ENCODE measurements around the gene PTPRQ.

The PTPRQ gene

DNA sequence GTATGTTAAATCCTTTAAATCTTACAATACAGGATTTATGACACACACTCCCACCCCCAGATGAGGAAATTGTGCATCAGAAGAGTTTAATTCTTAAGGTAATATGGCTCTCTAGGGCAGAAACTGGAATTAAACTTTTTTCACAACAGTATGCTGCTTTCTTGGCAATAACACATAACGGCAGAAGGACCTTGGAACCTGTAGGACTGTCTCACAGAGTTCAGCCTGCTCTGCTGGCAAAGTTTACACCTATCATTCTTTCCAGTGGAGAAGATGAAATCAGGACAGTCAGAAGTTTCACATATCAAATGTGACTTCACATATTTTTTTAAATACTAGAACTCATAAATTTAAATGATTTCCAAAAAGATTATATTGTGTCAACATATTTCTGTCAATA is 232.8 kb downstream of the PTPRQ start:
- Histone ChIP-seq H3K4me3 (ENCODE audit: low read length) (no peak overlapping the region), H3K27me3 (ENCODE audit: control insufficient read depth, insufficient read depth, low read length) (no peaks in the 10 kb centered on the region), H3K4me1 (ENCODE audit: control insufficient read depth, insufficient read depth, low read length) (no peaks in the 10 kb centered on the region), H3K9me3 (ENCODE audit: control insufficient read depth, insufficient read depth, low read length) (no peaks in the 10 kb centered on the region), H3K36me3 (ENCODE audit: control insufficient read depth, insufficient read depth, low read length) (no peaks in the 10 kb centered on the region), H3K27ac (ENCODE audit: low read length) (no peak overlapping the region)
- no CpG with 5 or more reads among the region's 1 CpG for WGBS (ENCODE audit: insufficient coverage, insufficient read length)
- no peak for DNase-seq (ENCODE audit: low read depth, low spot score)

DNA sequence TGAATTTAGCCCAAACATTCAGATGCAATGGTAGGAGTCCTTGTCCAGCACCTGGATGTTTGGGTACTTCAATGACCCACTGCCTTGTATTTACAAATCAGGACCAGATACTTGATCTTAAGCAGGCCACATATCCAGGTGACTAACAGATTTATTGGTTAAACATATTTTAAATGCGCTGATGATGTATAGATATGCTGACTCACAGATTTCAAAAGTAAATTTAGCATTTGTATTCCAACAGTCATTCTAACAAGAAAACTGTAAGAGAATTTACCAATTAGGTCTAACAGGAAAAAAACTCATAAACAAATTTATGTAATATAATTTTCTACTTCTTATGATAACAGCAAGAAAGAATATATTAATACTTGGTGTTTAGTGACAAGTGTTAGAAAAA is 234.0 kb downstream of the PTPRQ start:
- Histone ChIP-seq H3K9me3 (ENCODE audit: control insufficient read depth, insufficient read depth, low read length) (no peaks in the 10 kb centered on the region), H3K27ac (ENCODE audit: low read length) (no peak overlapping the region), H3K27me3 (ENCODE audit: control insufficient read depth, insufficient read depth, low read length) (no peaks in the 10 kb centered on the region), H3K36me3 (ENCODE audit: control insufficient read depth, insufficient read depth, low read length) (no peaks in the 10 kb centered on the region), H3K4me3 (ENCODE audit: low read length) (no peak overlapping the region), H3K4me1 (ENCODE audit: control insufficient read depth, insufficient read depth, low read length) (no peaks in the 10 kb centered on the region)
- DNase-seq (ENCODE audit: low read depth, low spot score): no peak
- no CpG with 5 or more reads among the region's 1 CpG for WGBS (ENCODE audit: insufficient coverage, insufficient read length)

DNA sequence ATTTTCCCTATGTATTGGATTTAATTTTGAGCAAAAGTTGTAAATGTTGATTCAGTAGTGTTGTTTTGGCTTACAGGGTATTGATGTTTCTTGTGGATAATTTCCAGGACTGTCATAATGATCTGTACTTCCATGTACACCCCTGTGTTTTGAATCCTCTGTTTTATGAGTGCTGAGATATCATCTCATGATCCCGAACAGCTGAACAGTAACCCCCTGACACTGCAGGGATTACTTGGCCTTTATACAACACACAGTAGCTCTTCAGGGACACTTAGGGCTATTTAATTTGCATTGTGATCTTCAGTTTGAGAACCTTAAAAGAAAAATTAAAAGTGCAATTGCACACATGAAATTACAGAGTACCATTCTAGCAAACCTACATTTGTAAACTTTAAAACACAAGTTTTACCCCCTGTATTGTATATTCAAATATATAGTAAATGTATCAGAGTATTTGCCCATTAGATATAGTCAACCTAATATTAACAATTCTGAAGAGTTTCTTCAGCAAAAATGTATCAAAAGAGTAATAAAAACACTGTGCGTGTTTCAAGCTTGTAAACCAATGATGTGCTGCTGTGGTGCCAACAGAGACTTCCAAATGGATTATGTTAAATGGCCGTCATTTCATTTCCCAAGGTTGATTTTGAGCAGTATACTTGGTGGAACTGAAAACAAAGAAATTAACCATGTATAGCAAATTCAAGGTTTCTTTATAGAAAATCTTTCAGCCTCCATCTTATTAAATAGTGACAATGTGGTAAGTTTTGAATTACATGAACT is 235.5 kb downstream of the PTPRQ start:
- H3K36me3 ChIP-seq (ENCODE audit: control insufficient read depth, insufficient read depth, low read length): no peaks in the 10 kb centered on the region
- H3K27ac ChIP-seq (ENCODE audit: low read length): no peak overlapping the region
- no CpG with 5 or more reads among the region's 3 CpGs for WGBS (ENCODE audit: insufficient coverage, insufficient read length)

DNA sequence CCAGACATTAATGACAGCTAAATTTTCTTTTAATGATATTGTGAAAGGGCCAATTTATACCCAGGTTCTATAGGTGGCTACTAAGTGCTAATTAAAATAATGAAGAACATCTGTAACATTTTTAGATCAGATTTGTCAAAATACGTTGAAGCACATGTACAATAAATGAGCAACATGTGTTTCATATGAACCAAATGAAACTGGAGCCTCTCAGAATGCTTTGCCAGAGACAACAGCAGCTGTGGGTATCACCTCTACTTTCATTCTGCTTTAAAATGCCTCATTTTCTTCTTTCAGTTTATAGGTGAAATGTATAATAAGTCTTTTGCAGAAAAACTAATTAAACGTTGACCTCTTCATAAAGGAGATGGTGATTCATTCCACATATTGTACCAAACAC is 237.3 kb downstream of the PTPRQ start:
- no CpG with 5 or more reads among the region's 2 CpGs for WGBS (ENCODE audit: insufficient coverage, insufficient read length)
- H3K4me3 ChIP-seq (ENCODE audit: low read length): no peak overlapping the region
- H3K9me3 ChIP-seq (ENCODE audit: control insufficient read depth, insufficient read depth, low read length): no peaks in the 10 kb centered on the region
- no peaks in the 10 kb centered on the region; the same call in 1 of the 2 replicates for H3K4me1 ChIP-seq (ENCODE audit: control insufficient read depth, insufficient read depth, low read length)
- H3K27me3 ChIP-seq (ENCODE audit: control insufficient read depth, insufficient read depth, low read length): no peaks in the 10 kb centered on the region
- no peaks in the 10 kb centered on the region for H3K36me3 ChIP-seq (ENCODE audit: control insufficient read depth, insufficient read depth, low read length)
- no peak for DNase-seq (ENCODE audit: low read depth, low spot score)
- H3K27ac ChIP-seq (ENCODE audit: low read length): no peak overlapping the region

More for the DNA sequence above, 235.5 kb downstream of the PTPRQ start:
- Histone ChIP-seq H3K4me3 (ENCODE audit: low read length) (no peak overlapping the region), H3K27me3 (ENCODE audit: control insufficient read depth, insufficient read depth, low read length) (no peaks in the 10 kb centered on the region), H3K9me3 (ENCODE audit: control insufficient read depth, insufficient read depth, low read length) (no peaks in the 10 kb centered on the region), H3K4me1 (ENCODE audit: control insufficient read depth, insufficient read depth, low read length) (no peaks in the 10 kb centered on the region; the same call in 1 of the 2 replicates)
- DNase-seq (ENCODE audit: low read depth, low spot score): no peak

DNA sequence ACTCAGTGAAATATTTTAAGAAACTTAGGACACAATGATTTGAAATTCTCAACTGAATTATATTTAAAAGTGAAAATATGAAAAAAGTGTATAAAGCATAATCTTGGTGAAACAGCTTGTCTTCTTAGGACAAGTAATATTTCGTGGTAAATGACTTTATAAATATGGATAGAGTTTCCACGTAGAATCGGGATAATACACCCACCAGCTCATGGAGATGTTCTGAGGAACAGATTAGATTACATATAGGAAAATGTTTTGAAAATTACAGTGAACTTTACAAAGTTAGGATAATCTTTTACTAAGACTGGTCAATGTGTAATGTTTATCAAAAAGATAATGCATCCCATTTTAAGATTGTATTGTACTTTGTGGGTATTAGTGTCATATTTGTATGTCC is 237.8 kb downstream of the PTPRQ start:
- no CpG with 5 or more reads among the region's 3 CpGs for WGBS (ENCODE audit: insufficient coverage, insufficient read length)
- no peaks in the 10 kb centered on the region for H3K27me3 ChIP-seq (ENCODE audit: control insufficient read depth, insufficient read depth, low read length)
- H3K36me3 ChIP-seq (ENCODE audit: control insufficient read depth, insufficient read depth, low read length): no peaks in the 10 kb centered on the region
- DNase-seq (ENCODE audit: low read depth, low spot score): no peak
- H3K4me3 ChIP-seq (ENCODE audit: low read length): no peak overlapping the region
- no peaks in the 10 kb centered on the region; the same call in 1 of the 2 replicates for H3K4me1 ChIP-seq (ENCODE audit: control insufficient read depth, insufficient read depth, low read length)
- no peaks in the 10 kb centered on the region for H3K9me3 ChIP-seq (ENCODE audit: control insufficient read depth, insufficient read depth, low read length)
- H3K27ac ChIP-seq (ENCODE audit: low read length): no peak overlapping the region

DNA sequence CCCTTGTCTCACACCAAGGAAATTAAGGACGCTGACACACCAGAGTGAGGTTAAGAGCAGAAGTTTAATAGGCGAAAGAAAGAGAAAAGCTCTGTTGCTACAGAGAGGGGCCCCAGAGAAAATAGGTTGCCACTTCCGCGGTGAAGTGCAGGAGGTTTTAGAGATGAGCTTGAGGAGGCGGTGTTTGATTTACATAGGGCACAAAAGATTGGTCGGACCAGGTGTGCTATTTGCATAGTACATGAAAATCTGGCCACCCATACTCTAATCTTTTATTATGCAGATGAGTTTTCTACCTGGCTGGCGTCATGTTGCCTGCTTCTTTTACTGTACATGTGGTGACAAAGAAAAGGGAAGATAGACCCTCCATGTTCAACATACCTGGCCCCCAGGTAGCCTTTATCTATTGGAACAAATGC is 240.1 kb downstream of the PTPRQ start:
- H3K36me3 ChIP-seq (ENCODE audit: control insufficient read depth, insufficient read depth, low read length): no peaks in the 10 kb centered on the region
- no CpG with 5 or more reads among the region's 7 CpGs for WGBS (ENCODE audit: insufficient coverage, insufficient read length)
- no peaks in the 10 kb centered on the region; the same call in 1 of the 2 replicates for H3K4me1 ChIP-seq (ENCODE audit: control insufficient read depth, insufficient read depth, low read length)
- peak; percentile 72 for DNase-seq (ENCODE audit: low read depth, low spot score)
- no peaks in the 10 kb centered on the region for H3K27me3 ChIP-seq (ENCODE audit: control insufficient read depth, insufficient read depth, low read length)
- H3K4me3 ChIP-seq (ENCODE audit: low read length): no peak overlapping the region
- H3K9me3 ChIP-seq (ENCODE audit: control insufficient read depth, insufficient read depth, low read length): no peaks in the 10 kb centered on the region
- no peak overlapping the region for H3K27ac ChIP-seq (ENCODE audit: low read length)

DNA sequence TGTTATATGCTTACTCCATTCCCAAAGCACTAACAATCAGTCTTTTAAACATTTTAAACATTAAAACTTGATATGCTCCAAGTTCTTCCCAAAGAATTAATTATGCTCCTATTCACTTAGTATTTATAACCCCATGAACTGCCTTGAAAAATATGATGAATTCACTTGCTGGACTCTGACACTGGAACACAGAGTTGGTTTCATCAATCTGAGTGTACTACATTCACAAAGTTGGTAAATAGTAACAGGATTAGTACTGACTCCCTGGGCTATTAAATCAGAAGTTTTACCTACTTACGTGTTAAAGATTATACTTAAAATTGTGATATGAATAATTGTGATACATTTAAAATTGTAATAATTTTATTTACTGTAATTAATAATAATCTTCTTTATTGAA is 246.1 kb downstream of the PTPRQ start:
- H3K36me3 ChIP-seq (ENCODE audit: control insufficient read depth, insufficient read depth, low read length): no peaks in the 10 kb centered on the region
- no CpG with 5 or more reads among the region's 1 CpG for WGBS (ENCODE audit: insufficient coverage, insufficient read length)
- peaks cover 2% of the 10 kb centered on the region; the same call in 1 of the 2 replicates for H3K4me1 ChIP-seq (ENCODE audit: control insufficient read depth, insufficient read depth, low read length)
- H3K9me3 ChIP-seq (ENCODE audit: control insufficient read depth, insufficient read depth, low read length): no peaks in the 10 kb centered on the region
- no peak for DNase-seq (ENCODE audit: low read depth, low spot score)
- H3K4me3 ChIP-seq (ENCODE audit: low read length): no peak overlapping the region
- H3K27me3 ChIP-seq (ENCODE audit: control insufficient read depth, insufficient read depth, low read length): no peaks in the 10 kb centered on the region
- no peak overlapping the region for H3K27ac ChIP-seq (ENCODE audit: low read length)

DNA sequence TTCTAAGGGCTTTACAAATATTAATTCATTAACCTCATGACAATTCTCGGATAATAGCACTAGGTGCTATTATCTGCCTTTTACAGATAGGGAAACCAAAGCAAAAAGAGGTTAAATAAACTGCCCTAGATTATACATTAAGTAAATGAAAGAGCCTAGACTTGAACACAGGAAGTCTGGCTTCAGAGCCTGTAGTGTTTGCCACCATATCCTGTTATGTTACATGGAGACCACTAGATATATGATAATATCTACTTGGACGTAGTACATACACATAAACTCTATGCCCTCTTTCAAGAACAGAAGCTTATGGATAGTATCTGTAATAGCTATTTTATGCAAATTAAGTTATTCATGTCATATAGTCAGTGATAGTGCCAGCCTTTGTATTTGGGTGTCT is 246.5 kb downstream of the PTPRQ start:
- H3K27ac ChIP-seq (ENCODE audit: low read length): no peak overlapping the region
- DNase-seq (ENCODE audit: low read depth, low spot score): no peak
- no peak overlapping the region for H3K4me3 ChIP-seq (ENCODE audit: low read length)
- H3K36me3 ChIP-seq (ENCODE audit: control insufficient read depth, insufficient read depth, low read length): no peaks in the 10 kb centered on the region
- no peaks in the 10 kb centered on the region for H3K9me3 ChIP-seq (ENCODE audit: control insufficient read depth, insufficient read depth, low read length)
- WGBS (ENCODE audit: insufficient coverage, insufficient read length): no CpG with 5 or more reads among the region's 2 CpGs
- H3K27me3 ChIP-seq (ENCODE audit: control insufficient read depth, insufficient read depth, low read length): no peaks in the 10 kb centered on the region
- peaks cover 2% of the 10 kb centered on the region; the same call in 1 of the 2 replicates for H3K4me1 ChIP-seq (ENCODE audit: control insufficient read depth, insufficient read depth, low read length)

DNA sequence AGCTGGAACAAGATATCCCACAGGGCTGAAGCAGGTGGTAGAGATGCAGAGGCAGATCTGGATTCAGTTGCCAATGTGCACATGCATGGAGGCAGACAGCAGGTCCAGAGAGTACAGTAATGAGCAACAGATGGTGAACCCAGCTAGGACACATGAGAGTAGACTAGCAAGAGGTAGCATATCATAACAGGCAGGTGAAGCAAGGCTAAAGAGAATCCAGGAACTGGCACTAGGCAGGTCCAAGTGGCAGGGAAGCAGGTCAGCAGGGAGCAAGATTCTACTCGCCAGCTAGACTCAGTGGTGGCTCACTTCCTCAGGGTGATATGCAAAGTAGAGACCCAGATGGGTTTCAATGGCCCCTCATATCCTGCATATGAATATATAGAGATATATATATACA is 248.1 kb downstream of the PTPRQ start:
- no CpG with 5 or more reads among the region's 1 CpG for WGBS (ENCODE audit: insufficient coverage, insufficient read length)
- Histone ChIP-seq H3K27ac (ENCODE audit: low read length) (no peak overlapping the region), H3K9me3 (ENCODE audit: control insufficient read depth, insufficient read depth, low read length) (no peaks in the 10 kb centered on the region), H3K27me3 (ENCODE audit: control insufficient read depth, insufficient read depth, low read length) (no peaks in the 10 kb centered on the region), H3K4me3 (ENCODE audit: low read length) (no peak overlapping the region), H3K36me3 (ENCODE audit: control insufficient read depth, insufficient read depth, low read length) (no peaks in the 10 kb centered on the region), H3K4me1 (ENCODE audit: control insufficient read depth, insufficient read depth, low read length) (peaks cover 2% of the 10 kb centered on the region; the same call in 1 of the 2 replicates)
- no peak for DNase-seq (ENCODE audit: low read depth, low spot score)

DNA sequence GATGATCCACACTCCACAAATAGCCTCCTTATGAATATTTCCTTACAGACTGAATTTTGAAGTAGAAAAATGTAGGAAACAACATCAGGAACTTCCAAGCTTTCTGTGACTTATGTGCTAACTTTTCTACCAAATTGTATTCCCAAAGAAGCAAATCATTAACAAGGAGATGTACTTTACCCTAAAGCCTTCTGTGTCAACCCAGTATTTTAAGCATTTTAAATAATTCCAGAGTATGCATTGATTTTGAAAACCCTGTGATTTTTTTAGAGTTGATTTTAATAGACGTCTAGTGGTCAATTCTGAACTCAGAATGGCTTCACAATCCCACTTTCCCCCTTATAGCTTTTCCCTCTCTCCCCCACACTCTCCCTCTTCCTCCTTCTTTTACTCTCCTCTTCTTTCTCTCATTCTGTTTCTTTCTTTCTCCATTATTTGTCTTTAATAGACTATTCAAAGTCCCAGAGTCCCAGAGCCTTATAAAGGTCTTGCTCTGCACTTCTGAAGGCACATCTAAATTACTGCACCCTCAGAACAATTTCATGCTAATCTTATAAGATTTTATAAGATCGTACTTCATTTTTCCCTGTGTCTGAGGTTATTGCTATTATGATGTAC is 253.3 kb downstream of the PTPRQ start:
- Histone ChIP-seq H3K4me3 (ENCODE audit: low read length) (no peak overlapping the region), H3K27me3 (ENCODE audit: control insufficient read depth, insufficient read depth, low read length) (no peaks in the 10 kb centered on the region), H3K9me3 (ENCODE audit: control insufficient read depth, insufficient read depth, low read length) (no peaks in the 10 kb centered on the region), H3K36me3 (ENCODE audit: control insufficient read depth, insufficient read depth, low read length) (no peaks in the 10 kb centered on the region), H3K4me1 (ENCODE audit: control insufficient read depth, insufficient read depth, low read length) (no peaks in the 10 kb centered on the region), H3K27ac (ENCODE audit: low read length) (no peak overlapping the region)
- WGBS (ENCODE audit: insufficient coverage, insufficient read length): no CpG with 5 or more reads among the region's 2 CpGs
- DNase-seq (ENCODE audit: low read depth, low spot score): no peak

All from iPS DF 6.9 (cell line).